Fibroblast of mammary gland (primary cell): Measurements from ENCODE around the gene SLC9C2.
"Not testable (repeated sequence)": the region's sequence is repeated elsewhere in the genome, so short reads cannot be mapped to it uniquely, and the experiment has no call there.

Source experiments
- DNase-seq: peaks from one replicate; pipeline ENCODE4 v3.0.0-alpha.2; 2010; ENCODE audit warnings: low read depth
- H3K4me3 ChIP-seq: 2 replicates; pipeline ENCODE4 v1.5.1; 2011; ENCODE audit warnings: low read depth, mild to moderate bottlenecking, low read length, moderate library complexity; ENCODE audit not compliant: control insufficient read depth
- CTCF ChIP-seq: conservative IDR thresholded peaks from 2 replicates; pipeline ENCODE4 v1.5.1; 2011; ENCODE audit warnings: low read depth, low read length, inconsistent platforms; ENCODE audit not compliant: control insufficient read depth, insufficient read depth

SLC9C2 gene

GRCh38 chr1:173476665-173477285 lies 126.1 kb downstream of the SLC9C2 start:
- DNase-seq = peak; percentile 86
- no peak for TF ChIP-seq CTCF
- peak overlapping the region; percentile 84 for H3K4me3 ChIP-seq

DNA sequence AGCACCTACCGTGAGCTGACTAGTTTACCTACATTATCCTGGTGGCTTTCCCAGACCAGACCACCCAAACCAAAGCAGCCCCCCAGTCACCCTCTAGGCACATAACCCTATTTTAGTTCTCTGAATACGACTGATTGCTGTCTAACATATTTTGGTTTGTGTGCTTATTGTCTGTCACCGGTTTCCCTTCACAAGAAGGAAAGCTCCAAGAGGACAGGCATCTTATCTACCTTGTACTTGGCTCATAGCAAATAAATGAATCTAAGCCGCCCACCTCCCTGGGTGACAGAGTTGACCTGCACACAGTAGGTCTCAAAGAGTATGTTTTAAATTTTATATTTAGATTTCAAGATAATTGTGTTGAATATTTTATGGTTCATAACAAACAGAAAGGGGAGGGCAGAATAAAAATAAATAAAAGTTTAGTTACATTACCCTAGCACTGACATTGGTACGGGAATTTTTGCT lies 126.6 kb downstream of the SLC9C2 start:
- no peak for TF ChIP-seq CTCF
- H3K4me3 ChIP-seq = peak overlapping the region; percentile 65
- no peak for DNase-seq

- TF ChIP-seq CTCF = no peak
- peak overlapping the region; percentile 65 for H3K4me3 ChIP-seq
- DNase-seq = peak; percentile 84
Observed at GRCh38 chr1:173475564-173476196, 127.2 kb downstream of the SLC9C2 start.

DNA sequence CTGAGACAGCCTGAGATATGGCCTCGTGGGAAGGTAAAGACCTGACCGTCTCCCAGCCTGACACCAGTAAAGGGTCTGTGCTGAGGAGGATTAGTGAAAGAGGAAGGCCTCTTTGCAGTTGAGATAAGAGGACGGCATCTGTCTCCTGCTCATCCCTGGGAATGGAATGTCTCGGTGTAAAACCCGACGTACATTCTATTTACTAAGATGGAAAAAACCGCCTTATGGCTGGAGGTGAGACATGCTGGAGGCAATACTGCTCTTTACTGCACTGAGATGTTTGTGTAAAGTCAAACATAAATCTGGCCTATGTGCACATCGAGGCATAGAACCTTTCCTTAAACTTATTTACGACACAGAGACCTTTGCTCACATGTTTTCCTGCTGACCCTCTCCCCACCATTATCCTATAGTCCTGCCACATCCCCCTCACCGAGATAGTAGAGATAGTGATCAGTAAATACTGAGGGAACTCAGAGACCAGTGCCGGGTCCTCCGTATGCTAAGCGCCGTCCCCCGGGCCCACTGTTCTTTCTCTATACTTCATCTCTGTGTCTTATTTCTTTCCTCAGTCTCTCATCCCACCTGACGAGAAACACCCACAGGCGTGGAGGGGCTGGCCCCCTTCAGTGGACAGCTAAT lies 128.0 kb downstream of the SLC9C2 start:
- H3K4me3 ChIP-seq = peak overlapping the region; percentile 65

GRCh38 chr1:173474097-173474779 lies 128.6 kb downstream of the SLC9C2 start:
- TF ChIP-seq CTCF = no peak
- no peak for DNase-seq
- no peak overlapping the region for H3K4me3 ChIP-seq

More for the DNA sequence above, 128.0 kb downstream of the SLC9C2 start:
- not testable (repeated sequence) for DNase-seq

- no peak overlapping the region for H3K4me3 ChIP-seq
- DNase-seq = peak; percentile 73
- TF ChIP-seq CTCF = no peak
Observed at GRCh38 chr1:173473599-173474011, 129.3 kb downstream of the SLC9C2 start.

- no peak overlapping the region for H3K4me3 ChIP-seq
- TF ChIP-seq CTCF = no peak
- no peak for DNase-seq
Observed at GRCh38 chr1:173470608-173471007, 132.3 kb downstream of the SLC9C2 start.
